Chondrocyte (in vitro differentiated cells): ENCODE measurements around the gene FIGLA. TPM values are rescaled to one million over a fixed set of nuclear protein-coding genes. Genes with fewer than 3 reads are reported as not detected.

Experiments used
- DNase-seq: peaks from one replicate; pipeline ENCODE4 v3.0.0; 2021; ENCODE audit warnings: mixed read lengths, low spot score
- H3K27ac Mint-ChIP-seq: one replicate; pipeline ENCODE4 v1.8.0; 2021; ENCODE audit warnings: mild to moderate bottlenecking, moderate library complexity, mixed read lengths; ENCODE audit not compliant: unreplicated experiment
- H3K27me3 Mint-ChIP-seq: 2 replicates; pipeline ENCODE4 v1.8.0; 2021; ENCODE audit warnings: low read depth, mixed read lengths
- H3K36me3 Mint-ChIP-seq: 2 replicates; pipeline ENCODE4 v1.8.0; 2021; ENCODE audit warnings: low read depth, mixed read lengths
- H3K4me1 Mint-ChIP-seq: 2 replicates; pipeline ENCODE4 v1.8.0; 2021; ENCODE audit warnings: low read depth, mild to moderate bottlenecking, mixed read lengths
- H3K4me3 Mint-ChIP-seq: one replicate; pipeline ENCODE4 v1.8.0; 2021; ENCODE audit warnings: mild to moderate bottlenecking, moderate library complexity, mixed read lengths; ENCODE audit not compliant: unreplicated experiment
- H3K9me3 Mint-ChIP-seq: 2 replicates; pipeline ENCODE4 v1.8.0; 2021; ENCODE audit warnings: low read depth, mixed read lengths
- CTCF ChIP-seq: fragments of 200-600 bp; sonication (generic); IDR thresholded peaks from 2 replicates; pipeline ENCODE4 v1.5.0; 2021; ENCODE audit warnings: antibody characterized with exemption, mild to moderate bottlenecking, moderate library complexity
- total RNA-seq: library from RNA; stranded (reverse); gene quantifications from 3 replicates; pipeline ENCODE4 v1.2.1, GENCODE V29; 2021

The FIGLA gene
- total RNA-seq, 1 donor from 2014 or later: not detected

DNA sequence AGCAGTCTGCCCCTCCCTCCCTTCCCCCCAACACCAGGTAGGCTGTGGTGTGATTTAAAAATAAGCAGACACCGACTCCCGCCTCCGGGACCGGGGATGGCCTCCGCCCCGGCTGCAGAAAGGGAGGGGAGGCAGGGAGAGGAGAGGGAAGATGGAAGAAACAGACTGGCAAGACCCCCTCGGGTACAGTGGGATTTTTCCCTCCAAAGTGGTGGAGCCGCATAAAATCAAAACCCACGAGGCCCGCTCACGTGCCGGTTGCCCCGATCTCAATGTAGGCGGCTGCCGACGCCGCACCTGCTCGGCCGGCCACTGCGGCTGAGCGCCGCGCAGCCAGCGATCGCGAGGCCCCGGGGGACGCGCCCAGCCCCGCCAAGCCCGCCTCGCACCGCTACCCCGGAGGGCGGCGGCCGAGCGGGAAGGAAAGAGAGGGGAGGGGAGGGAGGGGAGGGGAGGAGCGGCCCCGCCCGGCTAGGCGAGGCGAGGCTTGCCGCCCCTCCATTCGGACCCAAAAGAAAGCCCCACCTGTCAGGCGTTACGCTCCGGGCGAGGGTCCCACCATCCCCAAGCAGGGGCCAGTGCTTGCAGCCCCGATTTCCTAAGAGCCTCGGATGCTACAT, 23.3 kb downstream of the FIGLA start:
- no peak for TF ChIP-seq CTCF
- H3K27ac Mint-ChIP-seq: no peak overlapping the region
- no peaks in the 10 kb centered on the region for H3K9me3 Mint-ChIP-seq
- H3K4me1 Mint-ChIP-seq: peaks cover 8% of the 10 kb centered on the region
- no peaks in the 10 kb centered on the region for H3K36me3 Mint-ChIP-seq
- H3K27me3 Mint-ChIP-seq: peaks cover 62% of the 10 kb centered on the region
- H3K4me3 Mint-ChIP-seq: no peak overlapping the region
- no peak for DNase-seq

- H3K4me3 Mint-ChIP-seq: no peak overlapping the region
- no peaks in the 10 kb centered on the region for H3K9me3 Mint-ChIP-seq
- DNase-seq: no peak
- H3K27me3 Mint-ChIP-seq: peaks cover 60% of the 10 kb centered on the region
- H3K4me1 Mint-ChIP-seq: peaks cover 8% of the 10 kb centered on the region
- no peak overlapping the region for H3K27ac Mint-ChIP-seq
- no peaks in the 10 kb centered on the region for H3K36me3 Mint-ChIP-seq
- TF ChIP-seq CTCF: no peak
Observed at GRCh38 chr2:70766357-70767078, 23.9 kb downstream of the FIGLA start.

GRCh38 chr2:70765507-70765906, 24.9 kb downstream of the FIGLA start:
- DNase-seq: no peak
- no peak for TF ChIP-seq CTCF
- Mint-ChIP-seq H3K27ac (no peak overlapping the region), H3K36me3 (no peaks in the 10 kb centered on the region), H3K4me3 (no peak overlapping the region), H3K27me3 (peaks cover 56% of the 10 kb centered on the region), H3K9me3 (no peaks in the 10 kb centered on the region), H3K4me1 (peaks cover 8% of the 10 kb centered on the region)

- no peak for TF ChIP-seq CTCF
- Mint-ChIP-seq H3K36me3 (no peaks in the 10 kb centered on the region), H3K9me3 (no peaks in the 10 kb centered on the region), H3K27ac (no peak overlapping the region), H3K27me3 (peaks cover 52% of the 10 kb centered on the region), H3K4me3 (no peak overlapping the region), H3K4me1 (no peaks in the 10 kb centered on the region)
- no peak for DNase-seq
Observed at GRCh38 chr2:70759446-70759845, 31.0 kb downstream of the FIGLA start.

- Mint-ChIP-seq H3K9me3 (no peaks in the 10 kb centered on the region), H3K27ac (no peak overlapping the region), H3K27me3 (peaks cover 43% of the 10 kb centered on the region), H3K4me1 (no peaks in the 10 kb centered on the region), H3K36me3 (no peaks in the 10 kb centered on the region), H3K4me3 (no peak overlapping the region)
- no peak for DNase-seq
- no peak for TF ChIP-seq CTCF
Observed at GRCh38 chr2:70757966-70758365, 32.5 kb downstream of the FIGLA start.
